ENCODE results near the gene PTAFR.
A peak's percentile ranks its signal among the peaks of the same experiment; 100 is the strongest.

PTAFR gene

GRCh38 chr1:28112388-28113241 lies 63.9 kb downstream of the PTAFR start:
- TF ChIP-seq GLIS3 (CRISPR knock-in tag; IDR thresholded peaks at IDR 0.05) (no peak), ZC3H10 (CRISPR knock-in tag; IDR thresholded peaks at IDR 0.05) (no peak), ESRRG (CRISPR knock-in tag; IDR thresholded peaks at IDR 0.05) (no peak), SNAI2 (CRISPR knock-in tag; IDR thresholded peaks at IDR 0.05) (no peak), POU6F1 (CRISPR knock-in tag; IDR thresholded peaks at IDR 0.05; ENCODE audit: borderline replicate concordance, low read depth) (no peak), RARB (CRISPR knock-in tag; IDR thresholded peaks at IDR 0.05) (no peak), TSHZ2 (CRISPR knock-in tag; IDR thresholded peaks at IDR 0.05) (no peak), ZNF8 (CRISPR knock-in tag; IDR thresholded peaks at IDR 0.05) (no peak), ARNTL (CRISPR knock-in tag; IDR thresholded peaks at IDR 0.05; ENCODE audit: borderline replicate concordance, low read depth) (no peak), PPARA (CRISPR knock-in tag; IDR thresholded peaks at IDR 0.05; ENCODE audit: borderline replicate concordance) (no peak), TCF4 (CRISPR knock-in tag; IDR thresholded peaks at IDR 0.05; ENCODE audit: borderline replicate concordance) (no peak), ZFP3 (CRISPR knock-in tag; IDR thresholded peaks at IDR 0.05) (no peak)
- peak; percentile 36; the same call in 2 of the 3 replicates for ATAC-seq

- TF ChIP-seq PPARA (CRISPR knock-in tag; IDR thresholded peaks at IDR 0.05; ENCODE audit: borderline replicate concordance): no peak
- TF ChIP-seq ARNTL (CRISPR knock-in tag; IDR thresholded peaks at IDR 0.05; ENCODE audit: borderline replicate concordance, low read depth): no peak
- TF ChIP-seq ZNF8 (CRISPR knock-in tag; IDR thresholded peaks at IDR 0.05): no peak
- no peak for TF ChIP-seq ZFP3 (CRISPR knock-in tag; IDR thresholded peaks at IDR 0.05)
- TF ChIP-seq ISL1 (CRISPR knock-in tag; IDR thresholded peaks at IDR 0.05): no peak
- TF ChIP-seq CSRNP3 (CRISPR knock-in tag; IDR thresholded peaks at IDR 0.05): no peak
- TF ChIP-seq SNAI2 (CRISPR knock-in tag; IDR thresholded peaks at IDR 0.05): no peak
- no peak for TF ChIP-seq CSDC2 (CRISPR knock-in tag; IDR thresholded peaks at IDR 0.05)
- TF ChIP-seq GLIS3 (CRISPR knock-in tag; IDR thresholded peaks at IDR 0.05): no peak
- no peak for TF ChIP-seq ESRRG (CRISPR knock-in tag; IDR thresholded peaks at IDR 0.05)
- TF ChIP-seq CREB5 (CRISPR knock-in tag; IDR thresholded peaks at IDR 0.05; ENCODE audit: low read depth): no peak
- no peak for TF ChIP-seq BACH2 (CRISPR knock-in tag; IDR thresholded peaks at IDR 0.05; ENCODE audit: borderline replicate concordance)
- TF ChIP-seq ZFP30 (CRISPR knock-in tag; IDR thresholded peaks at IDR 0.05): no peak
- TF ChIP-seq TSHZ2 (CRISPR knock-in tag; IDR thresholded peaks at IDR 0.05): no peak
- TF ChIP-seq OSR1 (CRISPR knock-in tag; IDR thresholded peaks at IDR 0.05): no peak
- TF ChIP-seq POU6F1 (CRISPR knock-in tag; IDR thresholded peaks at IDR 0.05; ENCODE audit: borderline replicate concordance, low read depth): no peak
- TF ChIP-seq TCF4 (CRISPR knock-in tag; IDR thresholded peaks at IDR 0.05; ENCODE audit: borderline replicate concordance): no peak
- TF ChIP-seq PATZ1 (CRISPR knock-in tag; IDR thresholded peaks at IDR 0.05; ENCODE audit: borderline replicate concordance): no peak
- no peak for TF ChIP-seq RARB (CRISPR knock-in tag; IDR thresholded peaks at IDR 0.05)
- TF ChIP-seq TOX (CRISPR knock-in tag; IDR thresholded peaks at IDR 0.05; ENCODE audit: borderline replicate concordance): no peak
- no peak for ATAC-seq
These were observed 65.3 kb downstream of the PTAFR start for GRCh38 chr1:28111157-28111556.

All from SK-N-SH treated with all-trans-retinoic acid at 6 μM for 48 hours (cell line).